GM18498 (cell line): ENCODE measurements around the gene SCRN1.

Source experiments
- ATAC-seq: cut with Tn5 transposase; IDR thresholded peaks from one replicate; pipeline ENCODE4 v1.9.1; 2021; ENCODE audit warnings: mild to moderate bottlenecking, moderate library complexity; ENCODE audit not compliant: unreplicated experiment

Gene SCRN1

GRCh38 chr7:29989257-29989995 lies at the start of gene SCRN1:
SCRN1 (minus strand) TSS chr7:29989801; CDS start chr7:29969067, 20,734 bp downstream.
- ATAC-seq, result peak; percentile 41

- no peak for ATAC-seq
These were observed 48.8 kb upstream of the SCRN1 start for GRCh38 chr7:30038196-30038980.

GRCh38 chr7:30036220-30036619 lies 46.6 kb upstream of the SCRN1 start:
- ATAC-seq, result no peak

- ATAC-seq, result no peak
These were observed 44.9 kb upstream of the SCRN1 start for GRCh38 chr7:30034501-30034900.

- ATAC-seq, result no peak
These were observed 42.9 kb upstream of the SCRN1 start for GRCh38 chr7:30032310-30033125.

GRCh38 chr7:30029696-30030095 lies 40.1 kb upstream of the SCRN1 start:
- no peak for ATAC-seq

- peak; percentile 24 for ATAC-seq
These were observed 39.4 kb upstream of the SCRN1 start for GRCh38 chr7:30028749-30029635.

GRCh38 chr7:30028216-30028748 lies 38.7 kb upstream of the SCRN1 start, which contains the start of gene PLEKHA8:
PLEKHA8 (plus strand) TSS chr7:30028412; CDS start chr7:30028763, 351 bp downstream.
- ATAC-seq, result peak; percentile 56

GRCh38 chr7:30027740-30028215 lies 38.2 kb upstream of the SCRN1 start:
- peak; percentile 5 for ATAC-seq

GRCh38 chr7:30027065-30027456 lies 37.5 kb upstream of the SCRN1 start:
- no peak for ATAC-seq

GRCh38 chr7:30026229-30027064 lies 36.8 kb upstream of the SCRN1 start, which contains the start of gene FKBP14:
FKBP14 (minus strand) TSS chr7:30026702; CDS start chr7:30026508, 194 bp downstream.
- peak; percentile 77 for ATAC-seq

GRCh38 chr7:30023524-30023923 lies 33.9 kb upstream of the SCRN1 start:
- no peak for ATAC-seq

GRCh38 chr7:30022991-30023390 lies 33.4 kb upstream of the SCRN1 start:
- no peak for ATAC-seq

GRCh38 chr7:30020535-30020934 lies 30.9 kb upstream of the SCRN1 start:
- no peak for ATAC-seq

- no peak for ATAC-seq
These were observed 30.4 kb upstream of the SCRN1 start for GRCh38 chr7:30019960-30020359.

- no peak for ATAC-seq
These were observed 29.8 kb upstream of the SCRN1 start for GRCh38 chr7:30019387-30019786.

- no peak for ATAC-seq
These were observed 28.9 kb upstream of the SCRN1 start for GRCh38 chr7:30018451-30018850.

GRCh38 chr7:30012757-30013156 lies 23.2 kb upstream of the SCRN1 start:
- no peak for ATAC-seq

GRCh38 chr7:30010021-30010420 lies 20.4 kb upstream of the SCRN1 start:
- no peak for ATAC-seq
